GM19372 (cell line): ENCODE measurements around the gene RNF144A.

Experiments used
- ATAC-seq: cut with Tn5 transposase; IDR thresholded peaks from one replicate; pipeline ENCODE4 v1.9.1; 2021; ENCODE audit warnings: mild to moderate bottlenecking, low read depth, moderate library complexity; ENCODE audit not compliant: unreplicated experiment

The RNF144A gene

GRCh38 chr2:7061921-7062320 is 144.7 kb downstream of the RNF144A start:
- ATAC-seq, result no peak

GRCh38 chr2:7063789-7064188 is 146.6 kb downstream of the RNF144A start:
- no peak for ATAC-seq

- no peak for ATAC-seq
Observed at GRCh38 chr2:7068457-7068856, 151.2 kb downstream of the RNF144A start.

- no peak for ATAC-seq
Observed at GRCh38 chr2:7070483-7070882, 153.3 kb downstream of the RNF144A start.

- ATAC-seq, result no peak
Observed at GRCh38 chr2:7071154-7071553, 153.9 kb downstream of the RNF144A start.

GRCh38 chr2:7071916-7072556 is 154.8 kb downstream of the RNF144A start:
- ATAC-seq, result no peak

- no peak for ATAC-seq
Observed at GRCh38 chr2:7073901-7074300, 156.7 kb downstream of the RNF144A start.

- ATAC-seq, result no peak
Observed at GRCh38 chr2:7075834-7076233, 158.6 kb downstream of the RNF144A start.

- ATAC-seq, result no peak
Observed at GRCh38 chr2:7077660-7078267, 160.6 kb downstream of the RNF144A start.

- ATAC-seq, result no peak
Observed at GRCh38 chr2:7083580-7084509, 166.6 kb downstream of the RNF144A start.

GRCh38 chr2:7084601-7085000 is 167.4 kb downstream of the RNF144A start:
- no peak for ATAC-seq

GRCh38 chr2:7089284-7089683 is 172.1 kb downstream of the RNF144A start:
- ATAC-seq, result no peak

GRCh38 chr2:7089898-7090510 is 172.8 kb downstream of the RNF144A start:
- ATAC-seq, result no peak

- no peak for ATAC-seq
Observed at GRCh38 chr2:7093376-7093775, 176.2 kb downstream of the RNF144A start.
